ENCODE data around the gene MYOZ1.

Gene MYOZ1

DNA sequence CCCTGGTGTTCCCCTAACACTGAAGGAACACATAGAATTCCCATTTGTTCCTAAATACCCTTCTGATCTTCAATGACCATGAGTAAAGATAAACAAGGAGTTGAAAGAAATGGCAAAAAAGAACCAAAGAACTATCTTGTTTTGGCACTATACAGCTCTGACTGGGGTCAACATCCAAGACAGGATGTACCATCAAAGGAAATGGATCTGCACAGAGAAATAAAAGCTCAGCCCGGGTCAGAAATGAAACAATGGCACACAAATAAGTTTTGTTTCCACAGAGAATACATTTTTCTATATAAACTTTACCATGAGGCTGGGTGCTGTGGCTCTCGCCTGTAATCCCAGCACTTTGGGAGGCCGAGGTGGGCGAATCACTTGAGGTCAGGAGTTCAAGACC lies 32.2 kb downstream of the MYOZ1 start:
- in situ Hi-C loops (cut with MboI; ENCODE audit: low sequenced_read_pairs), result no loop called here

DNA sequence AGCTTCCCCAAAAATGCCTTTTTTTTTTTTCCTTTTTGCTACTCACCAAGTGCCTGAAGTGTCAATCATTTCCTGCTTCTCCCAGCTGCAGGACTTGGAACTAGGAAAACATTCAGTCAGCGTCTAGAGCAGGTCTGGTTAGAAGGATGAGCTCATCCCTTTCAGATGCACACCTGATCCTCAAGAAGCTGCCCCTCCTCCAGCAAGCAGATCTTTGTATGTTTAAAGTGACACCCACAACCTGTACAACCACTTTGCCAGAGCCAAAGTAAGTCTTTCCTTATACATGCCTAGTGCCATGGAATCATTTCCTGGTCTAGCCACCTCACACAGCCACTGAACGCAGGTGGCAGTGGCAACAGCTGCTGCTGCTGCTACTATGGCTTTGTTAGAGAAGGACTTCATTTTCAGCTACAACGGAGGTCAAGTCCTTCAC lies 39.8 kb downstream of the MYOZ1 start:
- in situ Hi-C loops (cut with MboI; ENCODE audit: low sequenced_read_pairs), result no loop called here

DNA sequence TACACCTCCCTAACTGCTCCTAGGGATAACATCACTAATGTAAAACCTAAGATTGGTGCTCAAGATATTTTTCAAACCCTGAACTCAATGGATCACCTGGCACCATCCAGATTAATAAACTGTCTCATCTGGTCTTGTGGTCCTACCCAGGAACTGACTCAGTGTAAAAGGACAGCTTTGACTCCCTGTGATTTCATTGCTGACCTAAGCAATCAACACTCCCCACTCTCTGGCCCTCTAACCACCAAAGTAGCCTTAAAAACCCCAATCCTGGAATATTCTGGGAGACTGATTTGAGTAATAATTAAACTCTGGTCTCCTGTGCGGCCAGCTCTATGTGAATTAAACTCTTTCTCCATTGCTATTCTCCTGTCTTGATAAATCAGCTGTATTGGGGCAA lies 43.9 kb downstream of the MYOZ1 start:
- in situ Hi-C loops (cut with MboI; ENCODE audit: low sequenced_read_pairs), result no loop called here

DNA sequence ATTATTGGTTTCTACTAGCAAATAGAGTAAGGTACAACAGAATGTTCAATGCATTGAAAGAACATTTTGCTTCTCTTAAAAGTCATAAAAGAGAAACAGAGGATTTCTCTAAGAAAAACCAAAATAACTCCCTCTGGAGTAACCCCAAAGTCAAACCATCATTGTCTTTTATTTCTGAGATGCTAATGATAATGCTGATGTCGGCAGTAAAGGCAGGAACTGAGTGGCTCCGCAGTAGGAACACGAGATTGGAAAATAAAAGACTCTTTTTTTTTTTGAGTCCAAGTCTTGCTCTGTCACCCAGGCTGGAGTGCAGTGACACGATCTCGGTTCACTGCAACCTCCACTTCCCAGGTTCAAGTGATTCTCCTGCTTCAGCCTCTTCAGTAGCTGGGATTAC lies 47.5 kb downstream of the MYOZ1 start:
- in situ Hi-C loops (cut with MboI; ENCODE audit: low sequenced_read_pairs), result no loop called here

DNA sequence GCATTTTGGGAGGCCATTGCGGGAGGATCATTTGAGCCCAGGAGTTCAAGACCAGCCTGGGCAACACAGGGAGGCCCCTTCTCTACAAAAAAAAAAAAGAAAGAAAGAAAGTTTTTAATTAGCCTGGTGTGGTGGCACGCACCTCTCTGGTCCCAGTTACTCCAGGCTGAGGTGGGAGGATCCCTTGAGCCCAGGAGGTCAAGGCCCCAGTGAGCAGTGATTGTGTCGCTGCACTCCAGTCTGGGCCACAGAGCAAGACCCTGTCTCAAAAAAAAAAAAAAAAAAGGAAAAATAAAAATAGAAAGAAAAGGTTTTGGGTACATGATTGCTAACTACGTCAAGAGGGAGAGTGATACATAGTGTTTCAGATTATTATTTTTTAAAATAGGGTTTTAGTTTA lies 48.2 kb downstream of the MYOZ1 start:
- in situ Hi-C loops (cut with MboI; ENCODE audit: low sequenced_read_pairs), result no loop called here

DNA sequence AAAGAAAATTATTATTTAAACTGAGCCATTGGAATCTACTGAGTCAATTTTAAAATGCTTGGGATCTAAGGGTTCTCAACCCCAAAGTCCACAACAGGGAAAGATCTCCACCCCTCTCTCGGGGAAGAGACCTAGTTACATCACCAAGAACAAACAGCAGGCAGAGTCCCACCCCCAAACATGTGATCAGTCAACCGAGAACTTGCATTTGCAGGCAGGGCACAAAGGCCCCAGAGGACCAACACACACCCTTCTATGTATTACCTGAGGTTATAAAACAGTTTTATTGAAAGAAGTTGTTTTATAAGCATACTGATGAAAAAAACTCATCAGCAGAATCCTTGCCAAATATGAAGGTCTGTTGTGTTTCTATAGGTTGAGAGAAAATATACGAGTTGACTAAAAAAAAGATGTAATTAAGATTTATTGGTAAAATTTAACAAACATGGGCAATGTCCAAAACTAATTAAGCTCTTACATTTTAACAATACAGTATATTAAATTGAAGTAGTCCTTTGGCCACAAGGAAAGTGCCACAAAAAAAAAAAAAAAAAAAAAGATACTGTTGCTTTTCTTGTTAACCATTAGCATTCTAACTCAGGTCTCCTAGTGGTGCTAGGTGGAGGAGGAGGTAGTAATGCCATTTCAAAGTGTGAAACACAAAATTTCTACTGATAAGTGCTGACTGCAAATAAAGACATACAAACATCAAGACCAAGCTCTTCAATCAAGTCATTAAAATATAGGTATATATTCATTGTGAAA lies 49.2 kb downstream of the MYOZ1 start:
- in situ Hi-C loops (cut with MboI; ENCODE audit: low sequenced_read_pairs), result no loop called here

DNA sequence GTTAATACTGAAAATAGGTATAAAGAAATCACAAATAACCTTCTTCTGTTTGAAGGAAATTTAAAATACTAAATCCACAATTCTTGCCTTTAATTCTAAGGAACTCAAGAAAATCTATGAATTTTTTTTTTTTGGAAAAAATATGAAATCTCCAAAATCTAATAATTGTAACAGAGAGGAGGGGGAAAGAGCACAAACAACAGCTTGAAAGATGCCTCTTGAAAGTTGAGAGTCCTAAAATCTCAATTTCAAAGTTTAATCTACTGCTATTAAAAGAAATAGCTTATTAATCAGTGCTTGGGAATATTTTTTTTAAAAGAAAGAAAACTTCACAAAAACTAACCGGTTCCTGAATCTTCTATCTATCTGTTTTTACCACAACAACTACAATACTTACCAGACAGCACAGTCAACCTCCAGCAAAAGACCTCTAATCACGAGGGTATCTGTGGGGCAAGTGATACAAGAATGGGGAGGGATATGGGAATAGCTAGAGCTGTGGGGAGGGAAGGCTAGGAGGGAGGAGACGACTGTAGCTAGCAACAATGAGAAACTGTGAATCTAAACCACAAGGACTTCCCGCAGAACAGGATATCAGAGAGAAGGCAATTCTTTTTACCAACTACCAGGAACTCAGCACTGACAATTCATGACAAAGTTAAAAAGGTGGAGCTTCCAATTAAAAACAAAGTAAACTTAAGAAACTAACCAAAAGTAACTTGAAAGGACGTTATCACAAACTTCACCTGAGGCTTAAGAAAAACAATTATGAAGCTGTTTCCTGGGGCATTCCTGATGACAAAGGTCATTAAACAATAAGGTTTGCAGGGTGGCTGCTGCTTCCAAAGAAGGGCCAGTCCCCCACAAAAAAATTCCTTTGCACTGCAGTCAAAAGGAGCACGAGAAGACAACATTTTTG lies 50.1 kb downstream of the MYOZ1 start, which contains the start of gene USP54:
Gene USP54, minus strand, starts transcription at position 462 of the 919 bp plus-strand sequence. CDS start 15,684 bp downstream, outside the sequence.
- in situ Hi-C loops (cut with MboI; ENCODE audit: low sequenced_read_pairs), result no loop called here

DNA sequence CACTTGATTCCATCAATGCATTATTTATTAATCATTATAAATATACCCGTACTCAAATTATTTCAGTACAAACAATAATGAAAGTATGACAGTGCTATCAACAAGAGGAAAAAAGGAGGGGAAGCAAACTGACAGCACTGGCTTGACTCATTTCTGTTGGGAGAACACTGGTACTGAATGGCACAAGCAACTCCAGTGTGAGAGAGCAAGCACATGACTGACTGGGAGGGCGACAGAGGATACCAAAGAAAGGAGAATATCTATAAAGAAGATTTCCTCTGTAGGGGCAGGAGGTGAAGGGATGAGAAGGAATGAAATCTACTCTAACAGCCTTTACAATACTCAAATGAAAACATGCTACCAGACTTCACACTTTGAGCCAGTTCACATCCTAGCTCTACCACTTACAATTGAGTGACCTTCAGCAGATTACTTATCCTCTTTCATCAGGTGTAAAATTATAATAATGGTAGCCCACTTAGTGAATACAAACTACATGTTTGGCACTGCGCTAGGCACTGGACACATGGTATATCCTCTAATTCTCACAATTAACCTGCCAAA lies 51.6 kb downstream of the MYOZ1 start:
- in situ Hi-C loops (cut with MboI; ENCODE audit: low sequenced_read_pairs), result no loop called here

DNA sequence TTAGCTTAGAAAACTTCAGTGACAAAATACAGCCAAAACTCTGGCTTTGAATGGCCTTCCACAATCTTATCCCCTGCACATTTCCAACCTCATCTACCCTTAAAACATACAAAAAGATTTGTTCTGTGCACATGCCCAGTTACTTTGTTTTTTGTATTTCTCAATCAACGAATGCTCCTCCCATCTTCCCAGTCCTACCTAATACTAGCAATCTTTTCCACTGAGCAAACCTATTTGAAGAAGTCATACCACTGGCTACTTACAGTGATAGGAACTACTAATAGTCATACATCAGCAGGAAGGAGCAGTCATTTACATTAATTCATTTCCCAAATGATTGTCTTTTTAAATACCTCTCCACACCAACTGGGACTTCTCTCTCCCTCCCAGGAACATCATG lies 52.6 kb downstream of the MYOZ1 start:
- in situ Hi-C loops (cut with MboI; ENCODE audit: low sequenced_read_pairs), result no loop called here

DNA sequence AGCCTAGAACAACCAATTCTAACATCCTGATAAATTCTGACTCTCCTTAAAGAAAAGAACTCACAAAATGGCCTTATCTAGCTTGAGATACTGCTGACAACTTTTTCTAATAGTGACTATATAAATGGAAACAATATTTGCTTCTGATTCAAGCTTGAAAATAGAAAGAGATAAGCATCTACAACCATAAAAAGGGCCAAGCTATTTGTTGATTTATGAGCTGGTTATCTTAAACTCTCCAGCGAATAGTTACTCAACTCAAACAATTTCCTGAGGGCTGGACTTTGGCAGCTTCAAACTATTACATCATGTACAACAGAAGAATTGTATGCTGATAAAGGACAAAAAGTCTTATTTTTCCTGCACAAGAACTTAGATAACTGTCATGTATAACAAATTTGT lies 54.7 kb downstream of the MYOZ1 start:
- in situ Hi-C loops (cut with MboI; ENCODE audit: low sequenced_read_pairs), result no loop called here

DNA sequence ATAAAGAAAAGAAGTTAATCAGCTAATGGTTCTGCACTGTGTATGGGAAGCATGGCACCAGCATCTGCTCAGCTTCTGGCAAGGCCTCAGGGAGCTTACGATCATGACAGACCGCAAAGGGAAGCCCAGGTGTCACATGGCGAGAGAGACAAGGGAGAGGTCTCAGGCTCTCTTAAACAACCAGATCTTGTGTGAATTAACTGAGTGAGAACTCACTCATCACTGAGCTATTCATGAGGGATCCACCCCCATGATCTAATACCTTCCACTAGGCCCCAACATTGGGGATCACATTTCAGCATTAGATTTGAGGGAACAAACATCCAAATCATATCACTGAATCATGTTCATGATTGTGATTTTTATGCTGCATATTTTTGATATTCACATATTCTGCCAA lies 55.9 kb downstream of the MYOZ1 start:
- in situ Hi-C loops (cut with MboI; ENCODE audit: low sequenced_read_pairs), result no loop called here

DNA sequence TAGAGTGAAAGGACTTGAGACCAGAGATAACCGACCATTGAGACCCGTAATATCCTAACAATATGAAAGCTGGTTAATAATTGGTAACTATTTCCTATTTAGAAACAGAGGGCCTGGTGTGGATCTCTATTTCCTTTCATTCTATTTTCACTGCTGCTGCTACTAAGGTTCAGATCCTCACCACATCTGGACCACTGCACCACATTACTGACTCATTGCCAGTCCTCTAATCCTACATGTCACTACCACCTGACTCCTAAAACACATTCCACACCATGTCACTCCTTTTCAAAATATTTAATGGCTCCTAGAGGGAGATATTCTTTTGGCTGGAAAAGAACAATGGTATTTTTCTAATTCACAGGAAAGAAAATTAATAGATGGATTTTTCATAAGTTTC lies 56.5 kb downstream of the MYOZ1 start:
- in situ Hi-C loops (cut with MboI; ENCODE audit: low sequenced_read_pairs), result no loop called here

DNA sequence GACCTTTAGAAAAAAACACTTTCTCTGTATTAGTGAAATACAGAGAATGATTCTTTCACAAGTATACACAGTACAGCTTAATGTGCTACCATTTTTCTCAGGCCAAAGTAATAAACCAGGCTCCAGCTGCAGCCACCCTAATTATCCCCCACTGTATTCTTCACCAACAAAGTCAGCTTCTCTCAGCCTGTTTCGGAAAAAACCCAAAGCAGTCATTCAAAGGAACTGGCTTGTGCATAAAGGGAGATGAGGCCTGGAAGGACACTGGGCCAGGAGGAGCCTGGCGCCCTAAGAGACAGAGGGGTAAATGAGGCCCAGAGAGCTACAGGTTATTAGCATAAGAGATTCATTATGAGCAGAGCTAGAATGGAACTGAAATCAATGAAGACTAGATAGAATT lies 59.4 kb downstream of the MYOZ1 start:
- in situ Hi-C loops (cut with MboI; ENCODE audit: low sequenced_read_pairs), result no loop called here

Measured in HL-60/S4 treated with retinoic acid at 250 ng/mL for 4 days and 3 days (cell line).